HG02798 (cell line): ENCODE data around the gene TWF2.

Experiments used
- ATAC-seq: cut with Tn5 transposase; IDR thresholded peaks from one replicate; pipeline ENCODE4 v1.9.1; 2021; ENCODE audit warnings: mild to moderate bottlenecking; ENCODE audit not compliant: unreplicated experiment, poor library complexity

TWF2 gene

GRCh38 chr3:52226229-52226817, 12.6 kb downstream of the TWF2 start:
- ATAC-seq = peak; percentile 17

GRCh38 chr3:52225452-52226228, 13.3 kb downstream of the TWF2 start, which contains the start of gene TLR9:
TLR9 (minus strand) TSS chr3:52225645; CDS start chr3:52225529, 116 bp downstream.
- peak; percentile 79 for ATAC-seq

GRCh38 chr3:52223449-52224408, 15.2 kb downstream of the TWF2 start:
- no peak for ATAC-seq

- ATAC-seq = no peak
Observed at GRCh38 chr3:52222319-52223221, 16.4 kb downstream of the TWF2 start.

- no peak for ATAC-seq
Observed at GRCh38 chr3:52221563-52222318, 17.2 kb downstream of the TWF2 start.

- ATAC-seq = no peak
Observed at GRCh38 chr3:52221141-52221562, 17.8 kb downstream of the TWF2 start.

GRCh38 chr3:52220380-52221026, 18.5 kb downstream of the TWF2 start:
- peak; percentile 61 for ATAC-seq

- no peak for ATAC-seq
Observed at GRCh38 chr3:52218937-52219650, 19.9 kb downstream of the TWF2 start.

- ATAC-seq = no peak
Observed at GRCh38 chr3:52218454-52218853, 20.5 kb downstream of the TWF2 start.

GRCh38 chr3:52218026-52218425, 20.9 kb downstream of the TWF2 start:
- no peak for ATAC-seq

GRCh38 chr3:52217409-52217805, 21.6 kb downstream of the TWF2 start:
- no peak for ATAC-seq

GRCh38 chr3:52216585-52217408, 22.2 kb downstream of the TWF2 start:
- ATAC-seq = no peak

- ATAC-seq = no peak
Observed at GRCh38 chr3:52215351-52215750, 23.6 kb downstream of the TWF2 start.

- ATAC-seq = no peak
Observed at GRCh38 chr3:52213901-52214300, 25.1 kb downstream of the TWF2 start.

- no peak for ATAC-seq
Observed at GRCh38 chr3:52213005-52213404, 26.0 kb downstream of the TWF2 start.

GRCh38 chr3:52211268-52211891, 27.6 kb downstream of the TWF2 start:
- ATAC-seq = no peak
